Neural cell (in vitro differentiated cells): ENCODE measurements around the gene B4GALT2. TPM values are rescaled to one million over a fixed set of nuclear protein-coding genes. Genes with fewer than 3 reads are reported as not detected.

Experiments
- H2AFZ ChIP-seq: fragments of 200-600, 300-800 bp; sonication (generic), shearing (Covaris generic); 2 replicates; pipeline ENCODE4 v1.6.0; 2014; ENCODE audit warnings: low read depth, mild to moderate bottlenecking, antibody characterized with exemption, low read length, moderate library complexity
- H3F3A ChIP-seq: fragments of 200-600 bp; shearing (Covaris generic); 2 replicates; pipeline ENCODE4 v1.6.1; 2016; ENCODE audit warnings: mild to moderate bottlenecking, moderate library complexity, mixed read lengths, antibody characterized with exemption, low read length; ENCODE audit not compliant: insufficient read depth, poor library complexity, severe bottlenecking
- H3K27ac ChIP-seq: fragments of 200-600, 300-800 bp; sonication (generic), shearing (Covaris generic); 2 replicates; pipeline ENCODE4 v1.5.1; 2014; ENCODE audit warnings: mild to moderate bottlenecking, low read length, moderate library complexity
- H3K27me3 ChIP-seq: fragments of 300-800, 200-600 bp; sonication (generic), shearing (Covaris generic); 2 replicates; pipeline ENCODE4 v1.6.0; 2014; ENCODE audit warnings: mild to moderate bottlenecking, low read depth, low read length, moderate library complexity; ENCODE audit not compliant: insufficient read depth
- H3K36me3 ChIP-seq: fragments of 300-800, 200-600 bp; sonication (generic), shearing (Covaris generic); 2 replicates; pipeline ENCODE4 v1.5.1; 2014; ENCODE audit warnings: mild to moderate bottlenecking, antibody characterized with exemption, low read length, moderate library complexity; ENCODE audit not compliant: insufficient read depth
- H3K4me2 ChIP-seq: fragments of 300-800, 200-600 bp; sonication (generic), shearing (Covaris generic); 2 replicates; pipeline ENCODE4 v1.6.0; 2014; ENCODE audit warnings: mild to moderate bottlenecking, low read length
- H3K4me3 ChIP-seq: fragments of 300-800, 200-600 bp; sonication (generic), shearing (Covaris generic); 2 replicates; pipeline ENCODE4 v1.5.1; 2014; ENCODE audit warnings: mild to moderate bottlenecking, low read length, moderate library complexity
- H3K79me2 ChIP-seq: fragments of 200-600 bp; shearing (Covaris generic); replicated peaks from 2 replicates; pipeline ENCODE4 v1.6.0; 2014; ENCODE audit warnings: mild to moderate bottlenecking, low read length, moderate library complexity; ENCODE audit not compliant: insufficient read depth
- H3K9ac ChIP-seq: fragments of 300-800, 200-600 bp; sonication (generic), shearing (Covaris generic); 2 replicates; pipeline ENCODE4 v1.6.1; 2016; ENCODE audit warnings: mild to moderate bottlenecking, low read length, mixed read lengths
- H3K9me2 ChIP-seq: fragments of 200-600 bp; shearing (Covaris generic); 2 replicates; pipeline ENCODE4 v1.6.1; 2016; ENCODE audit warnings: mild to moderate bottlenecking, low read length, mixed read lengths; ENCODE audit not compliant: insufficient read depth
- H3K9me3 ChIP-seq: fragments of 200-600, 300-800 bp; sonication (generic), shearing (Covaris generic); 2 replicates; pipeline ENCODE4 v1.6.1; 2016; ENCODE audit warnings: mild to moderate bottlenecking, mixed run types, low read length, moderate library complexity, mixed read lengths
- H4K20me1 ChIP-seq: fragments of 200-600 bp; shearing (Covaris generic); 2 replicates; pipeline ENCODE4 v1.6.1; 2016; ENCODE audit warnings: mild to moderate bottlenecking, mixed run types; ENCODE audit not compliant: insufficient read depth
- CTCF ChIP-seq: fragments of 450-650 bp; IDR thresholded peaks from 2 replicates; pipeline ENCODE4 v1.5.1; 2014; ENCODE audit warnings: antibody characterized with exemption, mild to moderate bottlenecking, moderate library complexity; ENCODE audit not compliant: poor library complexity, severe bottlenecking
- EP300 ChIP-seq: fragments of 450-650 bp; conservative IDR thresholded peaks from 2 replicates; pipeline ENCODE4 v1.6.1; 2014; ENCODE audit warnings: antibody characterized with exemption, mild to moderate bottlenecking, moderate library complexity; ENCODE audit not compliant: poor library complexity, severe bottlenecking
- EZH2 ChIP-seq: fragments of 200-600, 300-800 bp; shearing (Covaris generic), sonication (generic); IDR thresholded peaks from 2 replicates; pipeline ENCODE4 v1.6.1; 2014; ENCODE audit warnings: antibody characterized with exemption, low read length, borderline replicate concordance, mild to moderate bottlenecking; ENCODE audit not compliant: insufficient read depth, poor library complexity, severe bottlenecking
- MXI1 ChIP-seq: fragments of 450-650 bp; conservative IDR thresholded peaks from 2 replicates; pipeline ENCODE4 v1.6.1; 2014; ENCODE audit warnings: antibody characterized with exemption, mild to moderate bottlenecking; ENCODE audit not compliant: poor library complexity, severe bottlenecking
- POLR2AphosphoS5 ChIP-seq: IDR thresholded peaks from 2 replicates; pipeline ENCODE4 v1.6.1; 2012
- RAD21 ChIP-seq: fragments of 450-650 bp; conservative IDR thresholded peaks from 2 replicates; pipeline ENCODE4 v1.6.1; 2014; ENCODE audit warnings: antibody characterized with exemption, mild to moderate bottlenecking, moderate library complexity
- REST ChIP-seq: IDR thresholded peaks from 2 replicates; pipeline ENCODE4 v1.6.1; 2012; ENCODE audit warnings: borderline replicate concordance
- SMC3 ChIP-seq: fragments of 450-650 bp; conservative IDR thresholded peaks from 2 replicates; pipeline ENCODE4 v1.6.1; 2014; ENCODE audit warnings: antibody characterized with exemption, mild to moderate bottlenecking, moderate library complexity; ENCODE audit not compliant: poor library complexity
- TAF1 ChIP-seq: IDR thresholded peaks from 2 replicates; pipeline ENCODE4 v1.6.1; 2012; ENCODE audit warnings: low read depth
- polyA plus RNA-seq: library from polyadenylated mRNA; depleted of rRNA; stranded (reverse); fragments of >200 nt; gene quantifications from 2 replicates; pipeline ENCODE4 v1.2.3, GENCODE V29; 2014

The B4GALT2 gene
- polyA plus RNA-seq, 1 donor from 2014 or later: 129 TPM

GRCh38 chr1:43974443-43975248 is 4.4 kb upstream of the B4GALT2 start, which contains the start of gene ATP6V0B:
Gene ATP6V0B (plus strand): TSS chr1:43974960. CDS start chr1:43975041, 81 bp downstream.
- Histone ChIP-seq H3K27me3 (no peaks in the 10 kb centered on the region), H2AFZ (peak within 1 kb of the TSS; percentile 71), H3K4me3 (peak within 1 kb of the TSS; percentile 94), H3K9me3 (no peaks in the 10 kb centered on the region), H3K27ac (peak within 1 kb of the TSS; percentile 80), H3K9me2 (no peaks in the 10 kb centered on the region), H3K4me2 (peak within 1 kb of the TSS; percentile 100), H3K9ac (peak within 1 kb of the TSS; percentile 95), H3K36me3 (no peaks in the 10 kb centered on the region), H4K20me1 (peaks cover 3% of the 10 kb centered on the region), H3F3A (no peaks in the 10 kb centered on the region), H3K79me2 (peaks cover 32% of the 10 kb centered on the region)
- TF ChIP-seq CTCF (peak; percentile 60), RAD21 (peak; percentile 16), SMC3 (no peak), POLR2AphosphoS5 (peak; percentile 99), TAF1 (peak; percentile 57), EZH2 (no peak), MXI1 (peak; percentile 78), EP300 (peak; percentile 75), REST (peak; percentile 42)

GRCh38 chr1:43975249-43975961 is 3.6 kb upstream of the B4GALT2 start:
- no peaks in the 10 kb centered on the region for H3K36me3 ChIP-seq
- H3K27ac ChIP-seq: peak overlapping the region; percentile 80
- TF ChIP-seq CTCF (no peak), RAD21 (no peak), MXI1 (no peak), EZH2 (no peak), TAF1 (no peak), EP300 (no peak), REST (no peak), POLR2AphosphoS5 (no peak), SMC3 (no peak)
- no peaks in the 10 kb centered on the region for H3K9me3 ChIP-seq
- peaks cover 3% of the 10 kb centered on the region for H4K20me1 ChIP-seq
- H3K9ac ChIP-seq: peak overlapping the region; percentile 95
- peak overlapping the region; percentile 100 for H3K4me2 ChIP-seq
- H3F3A ChIP-seq: no peaks in the 10 kb centered on the region
- H3K9me2 ChIP-seq: no peaks in the 10 kb centered on the region
- peak overlapping the region; percentile 94 for H3K4me3 ChIP-seq
- no peaks in the 10 kb centered on the region for H3K27me3 ChIP-seq
- peak overlapping the region; percentile 71 for H2AFZ ChIP-seq
- H3K79me2 ChIP-seq: peaks cover 40% of the 10 kb centered on the region
